Retinal pigment epithelial cell (primary cell): ENCODE data around the gene NTN3.

Experiments used
- DNase-seq: peaks from one replicate; pipeline ENCODE4 v3.0.0-alpha.2; 2010; ENCODE audit warnings: low read depth
- H3K4me3 ChIP-seq: 2 replicates; pipeline ENCODE4 v1.5.1; 2011; ENCODE audit warnings: mild to moderate bottlenecking, low read length, control low read depth, moderate library complexity
- CTCF ChIP-seq: conservative IDR thresholded peaks from 2 replicates; pipeline ENCODE4 v1.5.1; 2011; ENCODE audit warnings: low read depth, low read length, control low read depth, inconsistent platforms

Gene NTN3

DNA sequence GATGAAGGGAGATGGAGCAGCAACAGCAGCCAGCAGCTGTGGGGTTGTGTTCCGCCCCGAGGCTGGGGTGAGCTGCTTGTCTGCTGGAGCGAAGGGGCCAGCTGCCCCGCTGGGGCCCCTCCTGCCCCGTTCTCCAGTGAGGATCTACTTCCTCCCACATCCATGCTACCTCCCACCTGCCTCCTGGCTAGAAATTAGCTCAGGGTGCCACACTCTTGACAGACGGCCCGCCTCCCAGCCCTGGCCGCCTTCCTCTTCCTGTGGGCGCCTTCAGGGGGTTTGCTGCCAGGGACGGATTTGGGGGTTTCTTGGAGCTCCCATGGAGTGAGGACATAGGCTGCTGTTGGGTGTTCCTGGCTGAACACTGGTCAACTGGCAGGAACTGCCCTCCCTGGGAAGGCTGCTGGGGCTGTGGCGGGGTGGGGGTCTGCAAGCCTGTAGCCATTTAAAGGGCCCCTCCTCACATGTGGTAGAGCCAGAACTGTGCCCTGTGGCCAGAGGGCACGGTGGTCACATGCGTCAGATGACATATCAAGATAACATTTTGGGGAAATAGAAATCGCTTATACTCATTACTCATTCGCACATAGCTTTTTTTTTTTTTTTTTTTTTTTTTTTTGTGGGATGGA lies 16.9 kb downstream of the NTN3 start:
- no peak overlapping the region for H3K4me3 ChIP-seq
- DNase-seq = no peak
- TF ChIP-seq CTCF = no peak

- no peak overlapping the region for H3K4me3 ChIP-seq
These were observed 18.5 kb downstream of the NTN3 start for GRCh38 chr16:2489581-2489980.

DNA sequence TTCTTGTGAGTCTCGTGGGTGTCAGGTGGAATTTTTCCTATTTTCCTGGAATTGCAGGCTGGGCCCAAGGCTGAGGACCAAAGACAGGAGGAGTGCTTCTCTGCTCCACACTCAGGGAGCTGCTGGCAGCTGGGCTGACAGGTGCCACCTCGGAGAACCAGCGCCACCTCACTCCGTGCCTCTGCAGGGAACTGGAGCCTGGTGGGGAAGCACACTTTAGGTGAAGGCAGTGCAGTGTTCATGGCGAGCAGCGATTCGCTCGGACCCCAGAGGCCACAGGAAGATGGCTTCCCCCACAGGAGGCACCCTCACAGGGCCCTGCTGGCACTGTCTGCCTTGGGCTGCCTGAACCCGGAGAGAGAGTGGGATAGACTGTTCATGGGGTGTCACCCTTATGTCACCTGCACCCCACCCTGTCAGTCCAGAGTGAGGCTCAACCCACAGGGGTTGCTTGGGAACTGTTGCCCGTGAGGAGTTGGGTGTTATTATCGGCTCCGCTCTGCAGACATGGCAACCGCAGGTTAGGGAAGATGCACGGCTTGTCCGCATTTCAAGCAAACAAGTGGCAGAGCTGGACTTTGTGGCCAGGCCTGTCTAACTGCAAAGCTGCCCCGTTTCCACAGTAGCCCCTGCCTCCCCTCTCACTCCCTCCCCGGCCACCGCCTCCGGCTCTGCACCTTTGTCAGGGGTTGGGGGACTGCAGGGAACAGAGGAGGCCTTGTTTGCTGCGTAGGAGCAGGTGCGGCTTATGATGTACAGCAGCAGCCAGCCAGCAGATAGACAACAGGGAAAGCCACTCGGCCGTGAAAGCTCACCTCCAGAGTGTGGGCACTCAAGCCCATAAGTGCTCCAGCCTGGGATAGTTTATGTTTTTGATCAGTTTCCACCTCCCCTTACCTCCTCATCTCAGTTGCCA lies 19.4 kb downstream of the NTN3 start:
- DNase-seq = no peak
- H3K4me3 ChIP-seq = no peak overlapping the region
- TF ChIP-seq CTCF = no peak

More at GRCh38 chr16:2489581-2489980, 18.5 kb downstream of the NTN3 start:
- no peak for DNase-seq
- no peak for TF ChIP-seq CTCF

DNA sequence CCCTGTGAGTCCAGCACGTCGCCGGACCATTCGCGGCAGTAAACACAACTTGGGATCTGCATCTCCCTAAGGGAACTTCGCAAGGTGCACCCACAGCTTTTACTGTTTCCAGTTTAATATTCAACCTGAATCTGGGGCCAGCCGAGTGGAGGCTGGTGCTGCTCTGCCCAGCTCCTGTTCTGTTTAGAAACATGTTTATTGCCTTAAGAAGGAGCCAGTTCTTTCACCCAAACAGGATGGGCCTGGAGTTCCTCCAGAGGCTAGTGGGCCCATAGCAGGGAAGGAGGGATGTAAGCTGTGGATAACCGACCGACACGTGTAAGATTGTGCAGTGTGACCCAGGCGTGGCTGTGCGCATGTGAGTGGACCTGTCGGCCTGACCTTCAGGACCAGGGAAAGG lies 21.2 kb downstream of the NTN3 start:
- no peak for TF ChIP-seq CTCF
- H3K4me3 ChIP-seq = no peak overlapping the region
- no peak for DNase-seq

GRCh38 chr16:2493605-2494004 lies 22.5 kb downstream of the NTN3 start:
- no peak for TF ChIP-seq CTCF
- H3K4me3 ChIP-seq = no peak overlapping the region
- no peak for DNase-seq

- no peak overlapping the region for H3K4me3 ChIP-seq
- no peak for TF ChIP-seq CTCF
- no peak for DNase-seq
These were observed 23.5 kb downstream of the NTN3 start for GRCh38 chr16:2494616-2495015.

DNA sequence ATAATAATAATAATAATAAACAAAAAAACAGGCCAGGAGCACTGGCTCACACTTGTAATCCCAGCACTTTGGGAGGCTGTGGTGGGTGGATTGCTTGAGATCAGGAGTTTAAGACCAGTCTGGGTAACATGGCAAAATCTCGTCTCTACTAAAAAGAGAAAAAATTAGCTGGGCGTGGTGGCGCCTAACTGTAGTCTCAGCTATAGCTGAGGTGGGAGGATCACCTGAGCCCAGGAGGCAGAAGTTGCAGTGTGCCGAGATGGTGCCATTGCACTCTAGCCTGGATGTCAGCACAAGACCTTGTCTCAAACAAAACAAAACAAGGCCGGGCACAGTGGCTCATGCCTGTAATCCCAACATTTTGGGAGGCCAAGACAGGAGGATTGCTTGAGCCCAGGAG lies 23.9 kb downstream of the NTN3 start:
- no peak overlapping the region for H3K4me3 ChIP-seq
- no peak for DNase-seq
- TF ChIP-seq CTCF = no peak
